NCI-H187 (cell line): ENCODE measurements around the gene MLH1.

ENCODE experiments used
- DNase-seq, 2 experiments: peaks; one replicate each; lab custom pipeline; 2025; lab: John Stamatoyannopoulos, UW

MLH1 gene

DNA sequence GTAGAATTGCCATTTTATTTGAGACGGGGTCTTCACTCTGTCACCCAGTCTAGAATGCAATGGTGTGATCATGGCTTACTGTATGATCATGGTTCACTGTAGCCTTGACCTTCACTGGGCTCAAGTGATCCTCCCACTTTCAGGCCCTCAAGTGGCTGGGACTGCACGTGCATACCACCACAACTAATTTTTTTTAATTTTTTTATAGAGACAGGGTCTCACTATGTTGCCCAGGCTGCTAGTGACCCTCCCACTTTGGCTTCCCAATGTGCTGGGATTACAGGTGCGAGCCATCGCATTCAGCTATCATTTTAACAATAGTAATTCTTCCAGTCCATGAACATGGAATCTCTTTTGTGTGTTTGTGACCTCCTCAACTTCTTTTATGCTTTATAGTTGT, 12.3 kb upstream of the MLH1 start:
- DNase-seq: no peak

DNA sequence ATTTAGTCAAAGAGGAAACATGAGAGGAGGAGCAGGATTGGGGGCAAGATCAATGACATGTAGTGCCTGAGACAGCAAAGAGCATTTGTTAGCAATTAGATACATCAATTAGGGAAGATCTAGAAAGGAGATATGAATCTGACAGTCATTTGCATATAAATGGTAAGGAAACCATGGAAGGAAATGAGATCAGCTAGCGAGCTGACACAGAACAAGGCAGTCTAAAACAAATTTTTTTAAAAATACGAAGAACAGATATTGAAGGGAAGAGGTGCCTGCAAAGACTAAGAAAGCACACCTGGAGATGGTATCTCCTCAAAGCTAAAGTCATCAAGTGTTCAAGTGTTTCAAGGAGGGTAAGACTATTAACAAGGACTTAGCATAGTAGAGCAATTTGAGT, 5.0 kb upstream of the MLH1 start:
- DNase-seq: no peak

DNA sequence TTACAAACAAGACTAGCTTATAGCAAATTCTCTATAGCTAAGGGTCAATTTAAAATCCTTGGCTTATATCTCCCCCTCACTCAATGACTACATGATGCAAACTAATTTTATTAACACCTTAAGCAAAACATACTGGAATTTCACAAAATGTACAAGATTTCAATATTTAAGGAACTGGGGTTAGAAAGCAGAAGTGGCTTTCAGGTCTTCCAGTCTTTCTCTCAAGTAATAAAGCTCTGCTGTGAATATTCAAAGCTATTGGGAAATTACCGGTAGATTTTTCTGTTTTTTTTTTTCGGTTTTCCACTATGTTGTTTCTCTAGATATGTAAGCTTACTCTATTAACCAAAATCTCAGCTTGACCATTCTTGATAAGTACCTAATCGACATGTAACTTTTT, 4.3 kb upstream of the MLH1 start:
- no peak for DNase-seq

DNA sequence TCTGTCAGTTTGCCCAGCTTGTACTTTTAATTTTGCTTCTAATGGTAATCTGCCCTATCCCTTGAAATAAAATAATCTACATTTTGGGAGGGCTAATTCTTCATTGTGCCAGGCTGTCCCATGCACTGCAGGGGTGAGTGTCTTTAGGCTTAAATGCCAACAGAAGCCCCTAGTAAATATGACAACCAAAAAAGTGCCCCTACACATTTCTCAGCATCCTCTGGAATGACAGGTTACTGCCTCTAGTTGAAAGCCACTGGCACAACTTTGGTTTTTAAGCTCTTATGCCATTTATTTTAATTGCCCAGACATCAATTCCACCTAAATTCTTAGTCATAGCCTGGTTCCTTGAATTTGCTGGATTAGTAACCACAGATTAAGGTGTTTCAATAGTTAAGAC, 3.8 kb upstream of the MLH1 start:
- DNase-seq: no peak

DNA sequence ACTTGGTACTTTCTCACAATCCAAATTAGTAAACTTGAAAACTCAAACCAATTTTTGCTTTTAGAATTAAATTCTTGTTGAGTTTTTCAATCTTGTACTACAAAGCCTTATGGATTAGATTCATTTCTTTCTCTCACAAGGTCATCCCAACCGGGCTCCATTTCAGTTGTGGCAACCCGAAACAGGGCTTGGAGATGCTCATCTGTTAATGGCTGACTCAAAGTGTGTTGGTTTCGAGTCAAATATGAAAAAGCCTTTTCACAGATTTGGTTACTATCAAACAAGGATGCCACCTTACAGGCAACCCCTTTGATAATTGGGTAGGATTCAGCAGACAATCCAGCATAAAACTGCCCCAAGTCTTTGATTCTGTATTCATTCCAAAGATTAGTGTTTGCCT, 2.2 kb upstream of the MLH1 start:
- no peak for DNase-seq

DNA sequence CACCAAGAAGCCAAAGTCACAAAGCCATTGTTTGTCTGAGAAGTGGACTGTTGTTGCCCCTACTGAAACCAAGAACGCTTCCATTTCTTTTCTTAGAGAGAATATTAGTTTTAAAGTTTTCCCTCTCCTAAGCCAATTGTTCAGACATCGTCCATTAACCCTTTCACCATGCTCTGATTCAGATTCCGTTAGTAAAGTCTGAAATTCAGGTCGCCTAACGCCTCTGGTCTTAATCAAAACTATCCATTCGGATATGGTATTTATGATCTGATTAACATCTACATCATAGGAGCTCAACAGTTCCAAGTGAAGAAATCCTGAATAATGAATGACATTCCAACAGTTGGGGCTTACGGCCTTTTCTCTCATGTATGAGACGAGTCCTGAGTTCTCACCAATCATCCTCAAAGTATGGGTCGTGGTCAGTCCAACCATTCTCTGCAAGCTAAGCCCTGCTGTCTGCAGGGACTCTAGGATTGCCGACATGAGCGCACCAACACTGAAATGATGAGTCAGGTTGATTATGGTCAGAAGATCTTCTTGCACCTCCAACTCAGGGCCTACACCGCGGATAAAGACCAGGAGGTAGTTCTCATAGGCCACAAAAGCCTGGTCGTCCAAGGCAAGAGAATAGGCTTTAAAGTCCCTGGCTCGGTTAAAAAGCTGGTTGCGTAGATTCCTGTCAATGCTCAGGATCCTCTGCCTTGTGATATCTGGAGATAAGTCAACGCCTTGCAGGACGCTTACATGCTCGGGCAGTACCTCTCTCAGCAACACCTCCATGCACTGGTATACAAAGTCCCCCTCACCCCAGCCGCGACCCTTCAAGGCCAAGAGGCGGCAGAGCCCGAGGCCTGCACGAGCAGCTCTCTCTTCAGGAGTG, 1.2 kb upstream of the MLH1 start:
- DNase-seq: no peak

DNA sequence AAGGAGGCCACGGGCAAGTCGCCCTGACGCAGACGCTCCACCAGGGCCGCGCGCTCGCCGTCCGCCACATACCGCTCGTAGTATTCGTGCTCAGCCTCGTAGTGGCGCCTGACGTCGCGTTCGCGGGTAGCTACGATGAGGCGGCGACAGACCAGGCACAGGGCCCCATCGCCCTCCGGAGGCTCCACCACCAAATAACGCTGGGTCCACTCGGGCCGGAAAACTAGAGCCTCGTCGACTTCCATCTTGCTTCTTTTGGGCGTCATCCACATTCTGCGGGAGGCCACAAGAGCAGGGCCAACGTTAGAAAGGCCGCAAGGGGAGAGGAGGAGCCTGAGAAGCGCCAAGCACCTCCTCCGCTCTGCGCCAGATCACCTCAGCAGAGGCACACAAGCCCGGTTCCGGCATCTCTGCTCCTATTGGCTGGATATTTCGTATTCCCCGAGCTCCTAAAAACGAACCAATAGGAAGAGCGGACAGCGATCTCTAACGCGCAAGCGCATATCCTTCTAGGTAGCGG, 452 bp upstream of the MLH1 start, which contains the start of gene EPM2AIP1:
Gene EPM2AIP1, minus strand, starts transcription at position 326 of the 520 bp plus-strand sequence. Its CDS starts 54 bp downstream, at position 272.
- DNase-seq: no peak

DNA sequence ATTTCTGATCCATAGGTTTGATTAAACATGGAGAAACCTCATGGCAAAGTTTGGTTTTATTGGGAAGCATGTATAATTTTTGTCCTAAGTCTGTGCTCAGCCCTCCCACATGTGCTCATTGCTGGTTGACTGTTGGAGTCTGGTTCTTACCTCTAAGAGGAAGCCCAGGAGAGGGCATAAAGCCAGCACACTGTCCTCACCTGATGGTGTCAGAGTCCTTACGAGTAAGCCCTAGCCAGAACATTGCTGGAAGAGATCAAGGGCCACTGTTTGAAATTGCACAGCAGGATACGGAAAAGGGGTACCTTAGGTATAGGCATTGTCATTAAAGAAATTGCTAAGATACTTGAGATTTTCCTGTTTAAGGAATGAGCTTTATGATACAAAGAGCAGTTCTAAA, 21.3 kb downstream of the MLH1 start:
- DNase-seq: no peak

DNA sequence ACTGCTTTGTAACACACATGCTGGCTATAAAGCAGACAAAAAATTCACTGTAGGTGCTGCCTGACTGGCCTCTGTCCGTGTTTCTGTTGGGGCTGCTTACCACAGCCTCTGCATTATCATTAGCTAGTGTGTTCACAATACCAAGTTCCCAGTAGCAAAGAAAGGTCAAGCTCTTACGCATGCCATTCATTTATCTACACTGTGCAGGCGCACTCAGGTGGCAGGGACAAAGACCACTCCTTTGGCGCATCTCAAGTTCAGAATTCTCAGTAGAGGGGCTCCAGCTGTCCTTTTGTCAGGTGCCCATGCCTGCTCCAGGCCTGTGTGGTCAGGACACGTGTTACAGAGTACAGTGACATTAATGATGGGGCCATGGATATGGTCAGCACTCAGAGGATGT, 22.3 kb downstream of the MLH1 start:
- DNase-seq: no peak

DNA sequence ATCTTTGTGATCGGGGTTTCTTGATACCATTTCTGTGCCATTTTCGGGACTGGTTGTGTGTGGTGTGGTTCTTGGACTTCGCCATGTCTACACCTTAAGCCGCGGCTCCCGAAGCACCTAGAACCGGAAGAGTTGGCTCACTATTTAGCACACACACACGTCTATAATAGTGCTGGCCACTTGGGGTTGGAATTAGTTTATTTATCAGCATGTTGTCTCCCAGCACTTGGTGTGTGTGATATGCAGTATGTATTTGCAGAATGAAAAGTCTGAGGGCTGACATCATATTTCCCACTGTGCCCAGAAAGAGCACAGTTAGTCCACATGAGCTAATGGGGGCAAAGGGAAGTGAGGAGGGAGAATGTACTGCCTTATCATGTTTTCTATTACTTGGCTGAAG, 23.6 kb downstream of the MLH1 start:
- no peak for DNase-seq

DNA sequence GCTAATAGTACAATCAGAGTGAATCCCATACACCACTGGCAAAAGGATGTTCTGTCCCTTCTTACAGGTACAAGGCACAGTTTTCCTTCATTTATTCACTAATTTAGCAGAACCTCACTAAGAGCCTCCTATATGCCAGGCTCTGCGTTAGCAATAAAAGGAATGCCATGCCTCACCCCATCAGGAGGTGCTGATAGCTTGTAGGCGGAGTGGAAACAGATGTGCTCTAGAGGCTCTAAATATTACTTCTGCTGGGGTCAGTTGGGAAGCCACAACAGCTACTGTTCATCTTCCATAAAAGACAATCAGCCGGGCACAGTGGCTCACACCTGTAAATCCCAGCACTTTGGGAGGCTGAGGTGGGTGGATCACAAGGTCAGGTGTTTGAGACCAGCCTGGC, 24.4 kb downstream of the MLH1 start:
- DNase-seq: no peak

DNA sequence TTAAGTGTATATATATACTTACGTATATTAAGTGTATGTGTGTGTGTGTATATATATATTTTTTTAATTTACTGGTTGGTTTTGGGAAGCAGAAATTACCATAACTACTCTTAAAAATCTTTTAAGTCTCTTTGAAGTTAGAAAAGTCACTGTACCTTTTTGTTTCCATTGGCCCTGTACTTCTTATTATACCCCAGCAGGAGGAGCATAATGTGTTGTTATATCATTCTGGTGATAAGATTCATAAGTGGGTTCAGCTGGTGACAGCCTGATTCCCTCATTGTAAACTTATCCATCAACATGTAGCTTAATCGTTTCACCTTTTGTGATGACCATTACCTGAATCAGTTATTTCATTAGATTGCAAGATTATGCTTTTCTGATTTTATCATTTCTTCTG, 30.8 kb downstream of the MLH1 start:
- DNase-seq: no peak

DNA sequence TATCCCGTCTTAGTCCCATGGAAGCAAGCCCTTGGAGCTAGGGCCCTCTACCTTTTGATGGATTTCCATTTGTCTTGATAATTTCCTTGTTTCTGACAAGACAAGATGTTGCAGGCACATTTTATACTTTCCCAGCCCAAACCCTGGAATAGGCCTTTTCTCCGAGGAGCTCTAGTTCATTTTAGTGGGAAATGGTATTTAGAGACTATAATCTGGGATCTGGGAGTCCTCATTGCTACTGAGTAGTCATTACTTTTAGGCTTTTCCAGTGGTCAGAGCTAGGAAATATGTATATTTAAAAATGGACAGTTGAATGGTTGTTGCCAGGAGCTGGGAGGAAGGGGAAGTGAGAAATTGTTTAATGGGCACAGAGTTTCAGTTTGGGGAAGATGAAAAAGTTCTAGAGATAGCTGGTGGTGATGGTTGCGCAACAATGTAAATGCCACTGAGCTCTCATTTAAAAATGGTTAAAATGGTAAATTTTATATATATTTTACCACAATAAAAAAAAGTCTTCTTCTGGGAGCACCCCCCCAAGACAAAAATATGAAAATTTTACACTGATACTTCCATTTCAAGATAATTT, 31.6 kb downstream of the MLH1 start:
- no peak for DNase-seq

DNA sequence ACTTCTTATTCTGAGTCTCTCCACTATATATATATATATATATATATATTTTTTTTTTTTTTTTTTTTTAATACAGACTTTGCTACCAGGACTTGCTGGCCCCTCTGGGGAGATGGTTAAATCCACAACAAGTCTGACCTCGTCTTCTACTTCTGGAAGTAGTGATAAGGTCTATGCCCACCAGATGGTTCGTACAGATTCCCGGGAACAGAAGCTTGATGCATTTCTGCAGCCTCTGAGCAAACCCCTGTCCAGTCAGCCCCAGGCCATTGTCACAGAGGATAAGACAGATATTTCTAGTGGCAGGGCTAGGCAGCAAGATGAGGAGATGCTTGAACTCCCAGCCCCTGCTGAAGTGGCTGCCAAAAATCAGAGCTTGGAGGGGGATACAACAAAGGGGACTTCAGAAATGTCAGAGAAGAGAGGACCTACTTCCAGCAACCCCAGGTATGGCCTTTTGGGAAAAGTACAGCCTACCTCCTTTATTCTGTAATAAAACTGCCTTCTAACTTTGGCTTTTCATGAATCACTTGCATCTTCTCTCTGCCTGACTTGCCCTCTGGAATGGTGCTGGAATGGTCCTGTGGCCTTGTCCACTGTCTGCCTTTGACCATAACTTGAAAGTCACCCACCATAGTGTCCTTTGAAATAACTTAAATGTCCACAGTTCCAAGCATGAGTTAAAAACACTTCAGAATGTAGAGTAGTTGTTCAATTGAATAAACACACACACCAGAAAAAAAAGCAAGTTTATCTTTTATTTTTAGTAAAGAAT, 32.4 kb downstream of the MLH1 start:
- DNase-seq: no peak

DNA sequence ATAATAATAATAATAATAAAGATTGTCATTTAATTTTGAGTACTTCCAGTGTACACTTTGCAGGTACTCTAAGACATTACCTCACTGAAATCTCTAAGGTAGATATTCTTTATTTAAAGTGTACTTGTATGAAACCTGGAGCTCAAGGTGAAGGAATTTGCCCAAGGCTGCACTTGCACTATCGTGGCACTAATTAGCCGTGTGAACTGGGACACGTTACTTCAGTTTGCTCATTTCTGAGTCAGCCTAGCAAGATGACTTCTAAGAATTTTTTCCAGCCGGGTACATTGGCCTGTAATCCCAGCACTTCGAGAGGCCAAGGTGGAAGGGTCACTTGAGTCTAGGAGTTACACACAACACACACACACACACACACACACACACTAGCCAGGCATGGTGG, 33.5 kb downstream of the MLH1 start:
- no peak for DNase-seq

DNA sequence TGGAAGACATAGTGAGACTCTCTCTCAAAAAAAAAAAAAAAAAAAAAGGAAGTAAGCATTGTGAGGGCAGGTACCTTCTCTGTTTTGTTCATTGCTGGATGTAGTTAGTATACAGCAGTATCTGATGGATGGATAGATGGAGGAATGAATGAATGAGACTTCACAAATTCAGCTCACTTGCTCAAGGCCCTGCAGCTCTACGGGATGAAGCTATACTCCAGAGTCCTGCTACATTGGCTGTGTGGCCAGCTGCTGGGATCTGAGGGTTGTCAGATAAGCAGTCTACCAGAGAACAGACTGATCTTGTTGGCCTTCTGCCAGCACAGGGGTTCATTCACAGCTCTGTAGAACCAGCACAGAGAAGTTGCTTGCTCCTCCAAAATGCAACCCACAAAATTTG, 35.0 kb downstream of the MLH1 start:
- no peak for DNase-seq

DNA sequence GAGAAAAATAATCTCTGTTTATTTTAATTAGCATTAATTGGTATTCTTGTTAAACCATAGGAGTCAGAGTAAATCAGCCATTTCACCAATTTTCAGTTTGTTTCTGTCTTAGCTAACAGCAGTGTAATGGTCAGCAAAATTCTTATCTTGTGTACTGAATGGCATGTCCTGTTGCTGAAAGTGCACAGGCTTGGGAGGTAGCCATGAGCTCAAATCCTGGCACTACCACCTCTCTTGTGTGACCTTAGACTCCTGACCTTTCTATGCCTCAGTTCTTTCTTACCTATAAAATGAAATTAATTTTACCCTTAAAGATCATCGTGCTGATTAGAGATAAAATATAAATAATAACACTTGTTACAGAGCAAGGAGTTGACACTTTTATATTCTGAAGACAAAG, 35.8 kb downstream of the MLH1 start:
- DNase-seq: no peak

DNA sequence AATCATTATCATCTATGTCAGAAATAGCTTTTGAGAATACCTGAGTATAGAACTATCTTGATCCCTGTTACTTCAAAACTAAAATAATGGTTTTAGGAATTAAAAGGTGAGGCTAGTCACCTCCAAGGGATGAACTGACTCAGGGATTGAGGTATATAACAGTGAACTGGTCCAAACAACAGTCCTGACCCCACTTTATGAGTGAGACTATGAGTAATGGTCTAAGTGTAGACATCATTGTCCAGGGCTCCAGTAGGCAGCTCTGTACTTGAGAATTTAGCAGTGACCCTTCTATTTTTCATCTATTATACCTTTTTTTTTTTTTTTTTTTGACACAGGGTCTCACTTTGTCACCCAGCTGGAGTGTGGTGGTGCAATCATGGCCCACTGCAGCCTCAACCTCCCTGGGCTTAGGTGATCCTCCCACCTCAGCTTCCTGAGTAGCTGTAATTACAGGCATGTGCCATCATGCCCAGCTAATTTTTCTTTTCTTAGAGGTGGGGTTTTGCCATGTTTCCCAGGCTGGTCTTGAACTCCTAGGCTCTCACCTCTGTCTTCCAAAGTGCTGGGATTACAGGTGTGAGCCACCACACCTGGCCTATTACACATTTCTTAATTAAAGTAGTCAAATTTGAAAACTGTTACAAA, 36.3 kb downstream of the MLH1 start:
- no peak for DNase-seq

DNA sequence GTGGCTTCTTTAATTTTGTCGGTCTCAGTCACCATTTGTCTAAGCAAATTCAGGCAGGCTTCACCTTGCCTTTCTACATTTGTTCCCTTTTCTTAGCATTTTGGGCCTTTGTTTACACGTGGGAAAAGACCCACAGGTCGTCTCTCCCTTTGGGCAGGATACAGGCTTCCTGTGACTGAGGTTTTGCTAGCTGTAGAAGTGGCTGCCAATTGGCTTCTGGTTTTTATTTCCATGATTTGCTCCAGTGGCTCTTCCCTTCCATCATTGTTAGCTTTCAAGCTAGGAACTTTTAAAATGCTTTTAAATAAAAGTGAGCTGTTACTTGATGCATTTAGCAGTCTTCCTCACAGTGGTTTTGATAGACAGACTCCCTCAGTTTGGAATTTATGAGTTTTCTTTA, 37.3 kb downstream of the MLH1 start:
- DNase-seq: no peak

DNA sequence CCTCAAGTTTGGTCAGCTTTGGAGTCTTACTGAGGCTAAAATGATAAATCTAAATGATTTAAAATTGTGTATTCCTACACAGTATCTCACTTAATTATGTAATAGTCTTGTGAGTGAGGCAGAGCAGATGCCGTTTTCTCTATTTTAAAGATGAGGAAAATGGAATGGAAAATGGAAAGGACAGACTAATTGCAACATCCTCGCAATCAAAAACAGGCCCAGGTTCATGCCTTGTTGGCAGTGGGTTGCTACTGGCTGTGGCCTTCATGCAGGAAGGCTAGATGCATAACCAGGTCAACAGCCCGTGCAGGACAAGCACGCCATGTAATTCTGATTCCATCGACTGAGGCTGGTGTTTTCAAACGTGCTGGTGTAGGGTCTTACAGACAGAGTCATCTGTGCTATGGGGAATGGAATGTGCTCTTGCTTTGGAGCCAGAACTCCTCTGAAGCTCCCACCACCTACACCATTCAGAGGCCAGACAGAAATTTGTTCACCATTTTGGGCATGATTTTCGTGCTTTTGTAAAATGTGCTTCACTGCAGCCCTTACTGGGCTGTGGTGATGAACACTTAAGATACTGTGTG, 37.9 kb downstream of the MLH1 start:
- no peak for DNase-seq

DNA sequence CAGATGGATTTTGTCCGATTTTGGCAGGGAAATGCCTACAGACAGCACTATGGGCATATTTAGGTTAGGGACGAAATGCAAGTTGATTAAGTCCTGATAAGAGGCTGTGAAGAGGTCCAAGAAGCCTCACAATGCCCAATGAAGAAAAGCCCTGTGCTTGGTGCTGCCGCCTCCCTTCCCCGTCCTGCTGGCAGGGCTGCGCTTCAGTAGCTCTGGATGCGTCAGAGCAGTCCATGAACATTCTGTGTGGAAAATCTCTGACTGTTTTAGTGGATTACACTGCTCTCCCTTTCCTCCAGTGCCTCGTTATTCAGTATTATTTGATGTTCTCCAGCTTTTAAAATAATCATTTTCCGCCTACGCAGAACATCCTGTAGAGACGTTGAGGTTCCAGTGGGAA, 39.6 kb downstream of the MLH1 start:
- no peak for DNase-seq

DNA sequence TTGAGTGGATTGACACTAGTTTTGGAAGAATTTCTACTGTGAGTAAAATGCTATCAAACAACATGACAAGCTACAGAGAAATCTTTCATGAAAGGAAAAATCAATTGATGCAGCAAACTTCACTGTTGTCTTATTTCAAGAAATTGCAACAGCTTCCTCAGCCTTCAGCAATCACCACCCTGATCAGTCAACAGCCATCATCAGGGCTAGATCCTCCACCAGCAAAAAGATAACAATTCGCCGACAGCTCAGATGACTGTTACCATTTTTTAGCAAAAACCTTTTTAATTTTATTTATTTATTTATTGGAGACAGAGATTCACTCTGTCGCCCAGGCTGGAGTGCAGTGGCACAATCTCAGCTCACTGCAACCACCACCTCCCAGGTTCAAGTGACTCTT, 44.0 kb downstream of the MLH1 start:
- no peak for DNase-seq
